Gastrocnemius medialis (tissue), 4 donors: ENCODE results near the gene HLA-E.

ENCODE experiments used
- CTCF ChIP-seq, 5 experiments: fragments of 450-650 bp in 3 of 5; fragments of 200-600 bp in 2 of 5; sonication (generic) in 2 of 5; IDR thresholded peaks in 4 of 5; conservative IDR thresholded peaks in 1 of 5; 1 replicate in 4 of 5; 2 replicates in 1 of 5; pipeline ENCODE4 v1.5.1; 2016 to 2019; ENCODE audit warnings: antibody characterized with exemption in 5 of 5, mild to moderate bottlenecking in 3 of 5, moderate library complexity in 3 of 5
- POLR2A ChIP-seq, 2 donors: fragments of 450-650 bp; IDR thresholded peaks; one replicate each; pipeline ENCODE4 v1.6.1; 2017; ENCODE audit warnings: antibody characterized with exemption in 2 of 2, mild to moderate bottlenecking in 2 of 2, moderate library complexity in 2 of 2

GRCh38 chr6:30483677-30484279 lies 5.5 kb upstream of the HLA-E start:
- TF ChIP-seq CTCF (IDR thresholded peaks at IDR 0.05 in 4 of 5, conservative IDR thresholded peaks at IDR 0.05 in 1 of 5): peak; percentile 26 to 47 (median 44)
- TF ChIP-seq POLR2A (IDR thresholded peaks at IDR 0.05): no peak
